ENCODE data around the gene CAMK1D. TPM values are rescaled to one million over a fixed set of nuclear protein-coding genes. Genes with fewer than 3 reads are reported as not detected.
A peak's percentile ranks its signal among the peaks of the same experiment; 100 is the strongest.

Gene CAMK1D
- total RNA-seq, 2 donors from 2014 or later, result 4.5 to 7.8 TPM

DNA sequence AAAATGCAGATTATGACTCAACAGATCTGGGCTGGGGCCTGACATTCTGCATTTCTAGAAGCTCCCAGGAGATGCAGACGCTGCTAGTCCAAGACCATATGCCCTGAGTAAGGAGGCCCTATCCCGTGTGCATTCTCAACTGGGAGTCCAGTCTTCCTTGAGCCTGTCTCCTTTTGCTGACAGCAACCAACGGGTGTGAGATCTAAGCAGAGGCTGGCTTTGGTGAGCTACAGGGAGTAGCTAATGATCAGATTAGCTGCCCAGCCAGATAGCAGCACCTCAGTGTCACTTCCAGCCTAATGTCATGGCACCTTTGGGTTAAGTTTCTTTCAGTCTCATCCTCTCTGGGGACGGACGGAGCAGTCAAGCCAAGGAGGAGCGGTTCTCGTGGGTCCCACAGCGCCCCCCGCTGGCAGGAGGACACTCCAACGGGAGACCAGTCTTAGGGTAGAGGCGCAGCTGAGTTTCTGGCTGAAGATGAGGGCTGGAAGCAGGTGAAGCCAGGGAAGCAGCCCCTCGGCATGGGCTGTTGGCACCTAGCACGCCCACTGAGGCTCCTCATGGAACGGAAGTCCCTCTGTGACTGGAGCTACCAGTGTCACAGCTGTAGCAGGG lies 498.1 kb downstream of the CAMK1D start:
- H3K9ac ChIP-seq (ENCODE audit: extremely low read depth, low read length, poor library complexity, severe bottlenecking), result no peak overlapping the region
- no peaks in the 10 kb centered on the region for H3K27me3 ChIP-seq (ENCODE audit: control insufficient read depth, insufficient read depth, low read length, poor library complexity, severe bottlenecking)
- H3K27ac Mint-ChIP-seq, result no peak overlapping the region
- H3K36me3 ChIP-seq (ENCODE audit: control insufficient read depth, insufficient read depth, low read length), result no peaks in the 10 kb centered on the region
- 75 to 91% methylated on average over 8 to 14 of the region's 14 CpGs for WGBS, 2 experiments (ENCODE audit: insufficient coverage in 1 of 2, insufficient read length in 1 of 2)
- no peaks in the 10 kb centered on the region for H3K9me3 ChIP-seq (ENCODE audit: control insufficient read depth, low read length)
- H3K9me3 Mint-ChIP-seq, result peaks cover 3% of the 10 kb centered on the region
- TF ChIP-seq, protein P1, sequence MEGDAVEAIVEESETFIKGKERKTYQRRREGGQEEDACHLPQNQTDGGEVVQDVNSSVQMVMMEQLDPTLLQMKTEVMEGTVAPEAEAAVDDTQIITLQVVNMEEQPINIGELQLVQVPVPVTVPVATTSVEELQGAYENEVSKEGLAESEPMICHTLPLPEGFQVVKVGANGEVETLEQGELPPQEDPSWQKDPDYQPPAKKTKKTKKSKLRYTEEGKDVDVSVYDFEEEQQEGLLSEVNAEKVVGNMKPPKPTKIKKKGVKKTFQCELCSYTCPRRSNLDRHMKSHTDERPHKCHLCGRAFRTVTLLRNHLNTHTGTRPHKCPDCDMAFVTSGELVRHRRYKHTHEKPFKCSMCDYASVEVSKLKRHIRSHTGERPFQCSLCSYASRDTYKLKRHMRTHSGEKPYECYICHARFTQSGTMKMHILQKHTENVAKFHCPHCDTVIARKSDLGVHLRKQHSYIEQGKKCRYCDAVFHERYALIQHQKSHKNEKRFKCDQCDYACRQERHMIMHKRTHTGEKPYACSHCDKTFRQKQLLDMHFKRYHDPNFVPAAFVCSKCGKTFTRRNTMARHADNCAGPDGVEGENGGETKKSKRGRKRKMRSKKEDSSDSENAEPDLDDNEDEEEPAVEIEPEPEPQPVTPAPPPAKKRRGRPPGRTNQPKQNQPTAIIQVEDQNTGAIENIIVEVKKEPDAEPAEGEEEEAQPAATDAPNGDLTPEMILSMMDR (conservative IDR thresholded peaks at IDR 0.05), result peak; percentile 92
- no peak overlapping the region for H3K27ac ChIP-seq (ENCODE audit: low read depth, low read length)
- DNase-seq, result peak; percentile 95
- H3K4me1 ChIP-seq (ENCODE audit: control insufficient read depth, insufficient read depth, low read length), result no peaks in the 10 kb centered on the region
- no peak overlapping the region for H3K4me3 ChIP-seq (ENCODE audit: low read length)
- no peak overlapping the region for H3K4me3 Mint-ChIP-seq
- H3K4me1 Mint-ChIP-seq, result peaks cover 6% of the 10 kb centered on the region
- H3K27me3 Mint-ChIP-seq (ENCODE audit: insufficient read depth), result no peaks in the 10 kb centered on the region
- H3K36me3 Mint-ChIP-seq (ENCODE audit: low read depth), result no peaks in the 10 kb centered on the region

DNA sequence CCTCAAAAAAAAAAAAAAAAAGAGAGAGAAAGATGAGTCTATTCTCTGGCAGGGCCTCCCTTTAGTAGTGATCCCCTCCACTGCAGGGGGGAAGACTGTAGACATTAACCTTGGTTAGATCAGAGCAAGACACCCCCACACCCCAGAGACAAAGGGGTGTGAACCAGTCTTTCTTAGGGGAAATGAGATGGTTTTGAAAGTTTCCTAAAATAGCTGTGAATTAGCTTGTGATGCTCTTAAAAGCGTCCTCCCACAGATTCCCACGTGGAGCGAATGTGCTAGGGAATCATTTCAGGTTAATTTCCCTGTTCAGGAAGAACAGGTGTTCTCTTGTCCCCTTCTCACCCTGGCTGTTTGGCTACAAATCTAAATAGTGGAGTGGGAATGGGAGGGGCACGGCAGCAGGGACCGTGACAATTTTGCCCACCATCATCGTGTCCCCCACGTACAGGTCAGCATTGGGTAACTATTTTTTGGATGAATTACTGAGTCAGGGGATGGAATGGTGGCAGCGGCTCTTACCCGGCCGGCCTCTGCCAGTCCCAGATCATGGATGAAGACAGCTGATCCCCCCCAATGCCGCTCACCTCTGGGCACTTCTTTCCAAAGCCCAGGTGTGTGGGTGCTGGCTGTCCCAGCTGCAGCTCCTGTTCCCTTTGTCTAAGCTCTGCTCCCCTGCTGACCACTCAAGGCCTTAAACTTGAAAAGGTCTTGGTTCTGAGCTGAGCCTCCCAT lies 499.3 kb downstream of the CAMK1D start:
- WGBS, 2 experiments (ENCODE audit: insufficient coverage in 1 of 2, insufficient read length in 1 of 2), result 83 to 85% methylated on average over 9 to 11 of the region's 11 CpGs
- TF ChIP-seq, protein P1 (conservative IDR thresholded peaks at IDR 0.05), result no peak
- H3K4me1 Mint-ChIP-seq, result peaks cover 6% of the 10 kb centered on the region

DNA sequence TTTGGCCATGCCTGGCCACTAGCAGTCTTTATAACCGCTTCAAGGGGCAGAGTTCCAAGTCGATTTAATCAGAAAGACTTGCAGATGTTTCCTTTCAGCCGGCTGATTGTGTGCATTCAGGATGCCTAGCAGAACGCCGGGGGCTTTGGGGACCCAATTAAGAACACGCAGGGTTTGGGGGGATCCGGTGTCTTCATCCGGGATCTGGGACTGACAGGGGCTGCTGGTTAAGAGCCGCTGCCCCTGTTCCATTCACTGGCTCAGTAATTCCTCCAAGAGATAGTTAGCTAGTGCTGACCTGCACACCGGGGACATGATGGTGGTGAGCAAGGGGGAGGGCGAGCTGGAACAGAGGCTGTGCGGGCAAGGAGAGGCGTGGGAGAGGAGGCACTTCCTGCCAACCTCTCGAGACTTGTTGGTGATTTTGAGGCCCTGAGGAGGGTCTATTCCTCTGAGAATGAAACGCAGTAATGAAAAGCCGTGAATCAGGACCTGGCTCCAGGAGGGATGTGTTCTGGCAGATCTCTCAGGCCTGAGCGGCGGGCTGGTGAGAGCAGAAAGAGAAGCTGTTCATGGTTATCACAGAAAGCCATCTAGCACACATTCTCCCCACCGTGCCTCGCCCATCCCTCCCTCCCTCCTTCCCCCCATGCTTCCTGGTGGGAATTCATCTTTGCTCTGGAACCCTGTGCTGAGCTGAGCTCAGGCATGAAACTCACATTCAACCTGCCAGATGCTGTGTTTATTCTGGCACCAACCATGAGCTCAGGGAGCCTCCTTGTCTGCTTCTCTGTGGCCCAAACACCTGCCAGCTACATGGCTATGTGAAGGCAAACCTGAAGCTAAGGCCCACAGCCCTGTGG lies 500.2 kb downstream of the CAMK1D start:
- no peak overlapping the region for H3K27ac Mint-ChIP-seq
- H3K9me3 Mint-ChIP-seq, result peaks cover 3% of the 10 kb centered on the region
- H3K27me3 Mint-ChIP-seq (ENCODE audit: insufficient read depth), result peaks cover 2% of the 10 kb centered on the region
- H3K9ac ChIP-seq (ENCODE audit: extremely low read depth, low read length, poor library complexity, severe bottlenecking), result no peak overlapping the region
- 83 to 91% methylated on average over 20 of the region's 20 CpGs for WGBS, 2 experiments (ENCODE audit: insufficient coverage in 1 of 2, insufficient read length in 1 of 2)
- no peaks in the 10 kb centered on the region for H3K9me3 ChIP-seq (ENCODE audit: control insufficient read depth, low read length)
- no peaks in the 10 kb centered on the region for H3K27me3 ChIP-seq (ENCODE audit: control insufficient read depth, insufficient read depth, low read length, poor library complexity, severe bottlenecking)
- H3K4me3 Mint-ChIP-seq, result no peak overlapping the region
- peaks cover 6% of the 10 kb centered on the region for H3K4me1 Mint-ChIP-seq
- H3K27ac ChIP-seq (ENCODE audit: low read depth, low read length), result no peak overlapping the region
- no peak for DNase-seq
- no peaks in the 10 kb centered on the region for H3K36me3 Mint-ChIP-seq (ENCODE audit: low read depth)
- TF ChIP-seq, protein P1 (conservative IDR thresholded peaks at IDR 0.05), result no peak
- H3K4me3 ChIP-seq (ENCODE audit: low read length), result no peak overlapping the region
- no peaks in the 10 kb centered on the region for H3K4me1 ChIP-seq (ENCODE audit: control insufficient read depth, insufficient read depth, low read length)
- H3K36me3 ChIP-seq (ENCODE audit: control insufficient read depth, insufficient read depth, low read length), result no peaks in the 10 kb centered on the region

More for the DNA sequence above, 499.3 kb downstream of the CAMK1D start:
- no peak overlapping the region for H3K4me3 Mint-ChIP-seq
- Histone ChIP-seq H3K9me3 (ENCODE audit: control insufficient read depth, low read length) (no peaks in the 10 kb centered on the region), H3K27ac (ENCODE audit: low read depth, low read length) (no peak overlapping the region), H3K4me1 (ENCODE audit: control insufficient read depth, insufficient read depth, low read length) (no peaks in the 10 kb centered on the region), H3K36me3 (ENCODE audit: control insufficient read depth, insufficient read depth, low read length) (no peaks in the 10 kb centered on the region), H3K9ac (ENCODE audit: extremely low read depth, low read length, poor library complexity, severe bottlenecking) (no peak overlapping the region), H3K27me3 (ENCODE audit: control insufficient read depth, insufficient read depth, low read length, poor library complexity, severe bottlenecking) (no peaks in the 10 kb centered on the region), H3K4me3 (ENCODE audit: low read length) (no peak overlapping the region)
- no peak overlapping the region for H3K27ac Mint-ChIP-seq
- no peaks in the 10 kb centered on the region for H3K27me3 Mint-ChIP-seq (ENCODE audit: insufficient read depth)
- no peak for DNase-seq
- H3K9me3 Mint-ChIP-seq, result peaks cover 3% of the 10 kb centered on the region
- no peaks in the 10 kb centered on the region for H3K36me3 Mint-ChIP-seq (ENCODE audit: low read depth)

Measured in endodermal cell (in vitro differentiated cells).